T-cell (primary cell): ENCODE measurements around the gene LRRFIP1. TPM values are rescaled to one million over a fixed set of nuclear protein-coding genes. Genes with fewer than 3 reads are reported as not detected.

Experiments
- ATAC-seq, 4 experiments: fragments of 200-7000 bp in 3 of 4; fragments of 150-1000 bp in 1 of 4; cut with Tn5 transposase; replicated peaks in 1 of 4; 1 replicate in 3 of 4; 2 replicates in 1 of 4; pipeline ENCODE4 v1.10.0; 2021; ENCODE audit warnings: moderate library complexity in 3 of 4, mild to moderate bottlenecking in 2 of 4, moderate number of reproducible peaks in 1 of 4
- CTCF ChIA-PET, 2 donors: fragments of 300-600 bp; sonication (Branson Sonifier 250); formaldehyde crosslinking; loops; one replicate each; lab custom pipeline; 2022; ENCODE audit warnings: antibody characterized with exemption in 2 of 2; lab: Charles Lee
- POLR2A ChIA-PET, 2 donors: fragments of 300-600 bp; sonication (Branson Sonifier 250); formaldehyde crosslinking; loops; one replicate each; lab custom pipeline; 2022; ENCODE audit warnings: antibody characterized with exemption in 2 of 2; lab: Charles Lee
- DNase-seq, 35 experiments: peaks; one replicate each; pipeline versions ENCODE4 v3.0.0 to v3.0.0-alpha.2; 2013 to 2023
- H3K27ac ChIP-seq: one replicate; pipeline ENCODE4 v1.5.1; 2013; ENCODE audit warnings: low read length
- H3K27me3 ChIP-seq, 2 experiments: replicated peaks in 1 of 2; 1 replicate in 1 of 2; 2 replicates in 1 of 2; pipeline versions ENCODE4 v1.6.1 to v1.7.0; 2013; ENCODE audit warnings: low read length in 1 of 2, mixed read lengths in 1 of 2; ENCODE audit not compliant: control insufficient read depth in 2 of 2, insufficient read depth in 2 of 2; ENCODE audit errors: extremely low read depth in 1 of 2
- H3K36me3 ChIP-seq, 2 donors: 1 replicate in 1 of 2; 2 replicates in 1 of 2; pipeline versions ENCODE4 v1.6.1 to v1.7.0; 2013; ENCODE audit warnings: low read length in 1 of 2; ENCODE audit not compliant: control insufficient read depth in 2 of 2, insufficient read depth in 1 of 2; ENCODE audit errors: extremely low read depth in 1 of 2
- H3K4me1 ChIP-seq, 2 experiments: 1 replicate in 1 of 2; 2 replicates in 1 of 2; pipeline versions ENCODE4 v1.6.1 to v1.7.0; 2013; ENCODE audit warnings: low read length in 2 of 2, mixed read lengths in 1 of 2; ENCODE audit not compliant: insufficient read depth in 2 of 2, control insufficient read depth in 1 of 2; ENCODE audit errors: extremely low read depth in 1 of 2
- H3K4me3 ChIP-seq, 2 donors: 1 replicate in 1 of 2; 2 replicates in 1 of 2; pipeline versions ENCODE4 v1.5.1 to v1.7.0; 2013; ENCODE audit warnings: mild to moderate bottlenecking in 2 of 2, low read length in 1 of 2, moderate library complexity in 1 of 2; ENCODE audit not compliant: control insufficient read depth in 1 of 2; ENCODE audit errors: extremely low read depth in 1 of 2
- H3K9me3 ChIP-seq: 2 replicates; pipeline ENCODE4 v1.7.0; 2013
- H3K27ac Mint-ChIP-seq, 2 donors: one replicate each; pipeline ENCODE4 v1.8.0; 2020 to 2021; ENCODE audit warnings: mild to moderate bottlenecking in 2 of 2, mixed read lengths in 2 of 2
- H3K27me3 Mint-ChIP-seq, 2 donors: one replicate each; pipeline ENCODE4 v1.8.0; 2021 to 2022; ENCODE audit warnings: mixed read lengths in 2 of 2
- H3K36me3 Mint-ChIP-seq: one replicate; pipeline ENCODE4 v1.8.0; 2021; ENCODE audit warnings: mixed read lengths
- H3K4me1 Mint-ChIP-seq, 3 donors: one replicate each; pipeline ENCODE4 v1.8.0; 2020 to 2022; ENCODE audit warnings: mixed read lengths in 3 of 3, mild to moderate bottlenecking in 1 of 3
- H3K4me3 Mint-ChIP-seq, 3 donors: one replicate each; pipeline ENCODE4 v1.8.0; 2020 to 2022; ENCODE audit warnings: mild to moderate bottlenecking in 3 of 3, mixed read lengths in 3 of 3, moderate library complexity in 3 of 3
- H3K9me3 Mint-ChIP-seq, 3 donors: one replicate each; pipeline ENCODE4 v1.8.0; 2020 to 2022; ENCODE audit warnings: mixed read lengths in 3 of 3
- WGBS: methylation state at CpG from one replicate; pipeline ENCODE4 v1.1.5; 2013; ENCODE audit warnings: missing lambda C conversion rate; ENCODE audit not compliant: insufficient coverage; 5-methylcytosine and 5-hydroxymethylcytosine counted together
- total RNA-seq, 35 experiments: library from RNA in 6 of 35; stranded (reverse) in 6 of 35; fragments of 120-200 nt in 1 of 35; gene quantifications; one replicate each; pipeline versions ENCODE4 v1.2.1 to v1.2.4 and lab custom pipeline; 2013 to 2026

Gene LRRFIP1
- total RNA-seq, 5 donors from 2014 or later (not counting 1 experiment from before 2014, with no cell fraction given) = 105 to 170 (median 128) TPM

GRCh38 chr2:237612527-237613357 is 14.6 kb upstream of the LRRFIP1 start:
- peaks cover 0 to 1% of the 10 kb centered on the region in 2 donors for H3K27me3 Mint-ChIP-seq
- no peaks in the 10 kb centered on the region for H3K9me3 Mint-ChIP-seq
- POLR2A ChIA-PET = interaction anchor here in 1 of 2 donors (0.5 kb wide), 1 partner anchor 8 kb away, joined by 3 read pairs; no protein-coding TSS in a partner anchor
- no peak for ATAC-seq
- no peak overlapping the region for H3K27ac Mint-ChIP-seq
- WGBS = 87% methylated on average over 7 of the region's 10 CpGs
- H3K4me1 Mint-ChIP-seq = peaks cover 23 to 34% (median 25%) of the 10 kb centered on the region in 3 donors
- no peaks in the 10 kb centered on the region for H3K27me3 ChIP-seq
- CTCF ChIA-PET = no interaction called here
- H3K4me3 Mint-ChIP-seq = no peak overlapping the region
- no peak for DNase-seq
- H3K27ac ChIP-seq = no peak overlapping the region
- H3K9me3 ChIP-seq = no peaks in the 10 kb centered on the region
- no peaks in the 10 kb centered on the region for H3K36me3 Mint-ChIP-seq
- H3K4me1 ChIP-seq = peaks cover 10 to 24% of the 10 kb centered on the region in 2 experiments
- no peak overlapping the region for H3K4me3 ChIP-seq
- no peaks in the 10 kb centered on the region for H3K36me3 ChIP-seq

- Histone ChIP-seq H3K36me3 (no peaks in the 10 kb centered on the region), H3K27ac (no peak overlapping the region), H3K4me1 (peaks cover 10 to 25% of the 10 kb centered on the region in 2 experiments), H3K4me3 (no peak overlapping the region), H3K27me3 (no peaks in the 10 kb centered on the region), H3K9me3 (no peaks in the 10 kb centered on the region)
- Mint-ChIP-seq H3K9me3 (no peaks in the 10 kb centered on the region), H3K36me3 (no peaks in the 10 kb centered on the region), H3K4me3 (no peak overlapping the region), H3K27me3 (peaks cover 0 to 4% of the 10 kb centered on the region in 2 donors), H3K27ac (no peak overlapping the region), H3K4me1 (peaks cover 28 to 35% (median 33%) of the 10 kb centered on the region in 3 donors)
- ATAC-seq (no peak), DNase-seq (no peak)
- POLR2A ChIA-PET = no interaction called here
- CTCF ChIA-PET = interaction anchor here (0.7 to 0.9 kb wide), 2 partner anchors 100 to 863 kb away, joined by 3 read pairs; no protein-coding TSS in a partner anchor
These were observed 13.7 kb upstream of the LRRFIP1 start for GRCh38 chr2:237613679-237614078.

GRCh38 chr2:237614151-237614720 is 13.2 kb upstream of the LRRFIP1 start:
- Mint-ChIP-seq H3K4me1 (peaks cover 28 to 35% (median 34%) of the 10 kb centered on the region in 3 donors), H3K9me3 (no peaks in the 10 kb centered on the region), H3K27me3 (peaks cover 0 to 4% of the 10 kb centered on the region in 2 donors), H3K36me3 (no peaks in the 10 kb centered on the region), H3K4me3 (no peak overlapping the region), H3K27ac (no peak overlapping the region)
- peaks cover 10 to 25% of the 10 kb centered on the region in 2 experiments for H3K4me1 ChIP-seq
- H3K36me3 ChIP-seq = no peaks in the 10 kb centered on the region
- no peaks in the 10 kb centered on the region for H3K9me3 ChIP-seq
- no peaks in the 10 kb centered on the region for H3K27me3 ChIP-seq
- CTCF ChIA-PET = interaction anchor here (0.7 to 0.9 kb wide), 2 partner anchors 99 to 862 kb away, joined by 3 read pairs; no protein-coding TSS in a partner anchor
- ATAC-seq (no peak), DNase-seq (no peak)
- WGBS = 78% methylated on average over 9 of the region's 9 CpGs
- H3K27ac ChIP-seq = no peak overlapping the region
- POLR2A ChIA-PET = no interaction called here
- H3K4me3 ChIP-seq = no peak overlapping the region

- no peaks in the 10 kb centered on the region for H3K9me3 Mint-ChIP-seq
- H3K4me1 Mint-ChIP-seq = peaks cover 28 to 35% (median 34%) of the 10 kb centered on the region in 3 donors
- peak overlapping the region in 1 of 2 donors; percentile 4 for H3K27ac Mint-ChIP-seq
- H3K36me3 Mint-ChIP-seq = no peaks in the 10 kb centered on the region
- DNase-seq (no peak), ATAC-seq (no peak)
- ChIA-PET POLR2A (no interaction called here), CTCF (no interaction called here)
- H3K4me3 Mint-ChIP-seq = no peak overlapping the region
- no peak overlapping the region for H3K4me3 ChIP-seq
- H3K9me3 ChIP-seq = no peaks in the 10 kb centered on the region
- no peaks in the 10 kb centered on the region for H3K36me3 ChIP-seq
- peaks cover 0 to 4% of the 10 kb centered on the region in 2 donors for H3K27me3 Mint-ChIP-seq
- WGBS = 88% methylated on average over 2 of the region's 4 CpGs
- H3K27me3 ChIP-seq = no peaks in the 10 kb centered on the region
- H3K27ac ChIP-seq = no peak overlapping the region
- peaks cover 10 to 25% of the 10 kb centered on the region in 2 experiments for H3K4me1 ChIP-seq
These were observed 11.6 kb upstream of the LRRFIP1 start for GRCh38 chr2:237615631-237616249.

GRCh38 chr2:237616373-237616733 is 11.0 kb upstream of the LRRFIP1 start:
- Histone ChIP-seq H3K27ac (no peak overlapping the region), H3K4me1 (peaks cover 10 to 25% of the 10 kb centered on the region in 2 experiments), H3K27me3 (no peaks in the 10 kb centered on the region), H3K36me3 (no peaks in the 10 kb centered on the region), H3K9me3 (no peaks in the 10 kb centered on the region), H3K4me3 (no peak overlapping the region)
- ATAC-seq (no peak), DNase-seq (no peak)
- Mint-ChIP-seq H3K27ac (peak overlapping the region; percentile 4 to 39), H3K4me1 (peaks cover 28 to 35% (median 34%) of the 10 kb centered on the region in 3 donors), H3K4me3 (peak overlapping the region in 1 of 3 donors; percentile 59), H3K36me3 (no peaks in the 10 kb centered on the region), H3K27me3 (peaks cover 0 to 4% of the 10 kb centered on the region in 2 donors), H3K9me3 (no peaks in the 10 kb centered on the region)
- ChIA-PET POLR2A (no interaction called here), CTCF (no interaction called here)
- 75% methylated on average over 1 of the region's 3 CpGs for WGBS
